ENCODE measurements around the gene EXOC6B. TPM values are rescaled to one million over a fixed set of nuclear protein-coding genes. Genes with fewer than 3 reads are reported as not detected.
A peak's percentile ranks its signal among the peaks of the same experiment; 100 is the strongest.

Gene EXOC6B
- total RNA-seq, 1 donor from 2014 or later: 32.2 TPM

DNA sequence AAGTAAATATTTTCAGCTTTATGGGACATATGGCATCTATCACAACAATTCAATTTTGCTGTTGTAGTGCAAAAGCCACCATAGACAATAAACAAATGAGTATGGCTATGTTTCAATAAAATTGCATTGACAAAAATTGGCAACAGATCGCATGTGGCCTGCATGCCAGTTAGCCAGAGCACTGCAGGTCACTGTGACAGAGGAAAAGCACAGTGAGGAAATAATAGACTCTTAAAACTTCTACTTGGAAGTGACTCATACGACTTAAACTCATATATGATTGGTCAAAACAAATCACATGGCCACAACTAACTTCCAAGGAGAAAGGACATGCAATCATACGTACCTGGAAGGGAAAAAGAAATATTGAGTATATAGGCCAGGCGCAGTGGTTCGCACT is 44.4 kb downstream of the EXOC6B start:
- H3K4me3 Mint-ChIP-seq (ENCODE audit: unreplicated experiment): no peak overlapping the region
- H3K27me3 Mint-ChIP-seq (ENCODE audit: low read depth): no peaks in the 10 kb centered on the region
- H3K36me3 Mint-ChIP-seq (ENCODE audit: low read depth): peaks cover 6% of the 10 kb centered on the region
- DNase-seq (ENCODE audit: low spot score): no peak
- H3K27ac Mint-ChIP-seq (ENCODE audit: unreplicated experiment): no peak overlapping the region
- TF ChIP-seq, protein P1, sequence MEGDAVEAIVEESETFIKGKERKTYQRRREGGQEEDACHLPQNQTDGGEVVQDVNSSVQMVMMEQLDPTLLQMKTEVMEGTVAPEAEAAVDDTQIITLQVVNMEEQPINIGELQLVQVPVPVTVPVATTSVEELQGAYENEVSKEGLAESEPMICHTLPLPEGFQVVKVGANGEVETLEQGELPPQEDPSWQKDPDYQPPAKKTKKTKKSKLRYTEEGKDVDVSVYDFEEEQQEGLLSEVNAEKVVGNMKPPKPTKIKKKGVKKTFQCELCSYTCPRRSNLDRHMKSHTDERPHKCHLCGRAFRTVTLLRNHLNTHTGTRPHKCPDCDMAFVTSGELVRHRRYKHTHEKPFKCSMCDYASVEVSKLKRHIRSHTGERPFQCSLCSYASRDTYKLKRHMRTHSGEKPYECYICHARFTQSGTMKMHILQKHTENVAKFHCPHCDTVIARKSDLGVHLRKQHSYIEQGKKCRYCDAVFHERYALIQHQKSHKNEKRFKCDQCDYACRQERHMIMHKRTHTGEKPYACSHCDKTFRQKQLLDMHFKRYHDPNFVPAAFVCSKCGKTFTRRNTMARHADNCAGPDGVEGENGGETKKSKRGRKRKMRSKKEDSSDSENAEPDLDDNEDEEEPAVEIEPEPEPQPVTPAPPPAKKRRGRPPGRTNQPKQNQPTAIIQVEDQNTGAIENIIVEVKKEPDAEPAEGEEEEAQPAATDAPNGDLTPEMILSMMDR (IDR thresholded peaks at IDR 0.05): no peak
- H3K9me3 Mint-ChIP-seq (ENCODE audit: low read depth): peaks cover 12% of the 10 kb centered on the region
- peaks cover 25% of the 10 kb centered on the region for H3K4me1 Mint-ChIP-seq (ENCODE audit: low read depth)

DNA sequence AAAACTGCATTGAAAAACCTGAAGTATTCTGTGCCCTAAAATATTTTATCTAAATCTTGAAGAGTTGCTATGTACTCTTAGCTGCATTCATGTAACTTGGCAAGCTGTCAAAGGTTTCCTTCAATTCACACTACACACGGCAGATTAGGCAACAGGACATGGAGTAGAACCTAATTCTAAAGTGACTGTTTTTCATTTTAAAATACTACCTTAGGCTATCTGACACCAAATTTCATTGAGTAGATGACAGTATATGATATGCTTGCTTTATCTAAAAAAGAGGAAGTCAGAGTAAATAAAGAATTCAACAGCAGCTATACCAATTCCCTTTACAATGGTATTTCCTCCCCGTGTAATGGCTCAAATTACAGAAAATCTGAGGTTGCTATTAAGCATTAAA is 45.4 kb downstream of the EXOC6B start:
- no peak for DNase-seq (ENCODE audit: low spot score)
- no peaks in the 10 kb centered on the region for H3K27me3 Mint-ChIP-seq (ENCODE audit: low read depth)
- no peak overlapping the region for H3K4me3 Mint-ChIP-seq (ENCODE audit: unreplicated experiment)
- H3K9me3 Mint-ChIP-seq (ENCODE audit: low read depth): peaks cover 12% of the 10 kb centered on the region
- peaks cover 22% of the 10 kb centered on the region for H3K4me1 Mint-ChIP-seq (ENCODE audit: low read depth)
- peaks cover 6% of the 10 kb centered on the region for H3K36me3 Mint-ChIP-seq (ENCODE audit: low read depth)
- TF ChIP-seq, protein P1 (IDR thresholded peaks at IDR 0.05): no peak
- no peak overlapping the region for H3K27ac Mint-ChIP-seq (ENCODE audit: unreplicated experiment)

- TF ChIP-seq, protein P1 (IDR thresholded peaks at IDR 0.05): no peak
- DNase-seq (ENCODE audit: low spot score): no peak
- Mint-ChIP-seq H3K4me1 (ENCODE audit: low read depth) (peaks cover 22% of the 10 kb centered on the region), H3K36me3 (ENCODE audit: low read depth) (peaks cover 6% of the 10 kb centered on the region), H3K27me3 (ENCODE audit: low read depth) (no peaks in the 10 kb centered on the region), H3K27ac (ENCODE audit: unreplicated experiment) (no peak overlapping the region), H3K9me3 (ENCODE audit: low read depth) (peaks cover 12% of the 10 kb centered on the region), H3K4me3 (ENCODE audit: unreplicated experiment) (no peak overlapping the region)
Observed at GRCh38 chr2:72779495-72779894, 46.3 kb downstream of the EXOC6B start.

DNA sequence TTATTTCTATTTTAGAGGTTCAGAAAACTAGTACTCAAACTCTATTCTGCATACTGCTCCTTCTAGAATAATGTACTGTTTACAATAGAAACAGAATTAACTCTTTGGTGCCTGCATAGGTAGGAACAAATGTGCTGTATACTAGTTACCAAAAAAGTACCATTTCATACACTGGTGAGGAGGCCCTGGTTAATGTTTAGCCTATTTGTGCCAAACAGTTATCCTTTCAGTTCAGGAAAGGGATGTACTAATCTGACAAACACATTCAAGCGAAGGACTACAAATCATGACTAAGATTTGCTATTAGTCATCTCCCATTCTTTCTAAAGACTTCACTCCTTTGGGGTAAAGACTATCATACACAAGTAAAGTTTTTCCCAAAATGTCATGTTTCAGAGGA is 47.4 kb downstream of the EXOC6B start:
- Mint-ChIP-seq H3K4me1 (ENCODE audit: low read depth) (peaks cover 22% of the 10 kb centered on the region), H3K9me3 (ENCODE audit: low read depth) (peaks cover 4% of the 10 kb centered on the region), H3K27ac (ENCODE audit: unreplicated experiment) (no peak overlapping the region), H3K4me3 (ENCODE audit: unreplicated experiment) (no peak overlapping the region), H3K27me3 (ENCODE audit: low read depth) (no peaks in the 10 kb centered on the region), H3K36me3 (ENCODE audit: low read depth) (no peaks in the 10 kb centered on the region)
- no peak for DNase-seq (ENCODE audit: low spot score)
- TF ChIP-seq, protein P1 (IDR thresholded peaks at IDR 0.05): no peak

DNA sequence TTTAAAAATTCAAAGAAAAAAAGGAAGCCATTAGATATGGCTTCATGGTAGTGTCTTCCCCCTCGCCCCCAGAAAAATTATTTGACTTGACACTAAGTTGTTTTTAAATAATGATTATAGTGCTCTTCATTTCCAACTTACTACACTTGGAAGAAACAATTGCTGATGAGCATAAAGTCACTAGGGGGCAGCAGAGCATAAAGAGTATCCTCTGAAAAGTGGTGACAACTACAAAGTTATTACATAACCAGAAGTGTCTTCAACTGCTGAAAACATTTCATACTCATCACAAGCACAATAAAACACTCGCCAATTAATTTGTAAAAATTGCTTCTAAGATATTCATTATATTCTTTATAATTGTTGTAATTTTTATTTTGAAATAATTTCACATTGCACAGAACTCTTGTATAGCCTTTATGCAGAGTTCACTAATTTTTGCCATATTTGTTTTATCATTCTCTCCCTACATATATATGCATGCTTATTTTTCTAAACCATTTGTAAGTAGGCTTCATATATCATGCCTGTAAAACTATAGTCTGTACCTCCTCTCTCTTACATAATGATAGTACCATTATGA is 54.9 kb downstream of the EXOC6B start:
- TF ChIP-seq, protein P1 (IDR thresholded peaks at IDR 0.05): peak; percentile 97
- no peaks in the 10 kb centered on the region for H3K27me3 Mint-ChIP-seq (ENCODE audit: low read depth)
- DNase-seq (ENCODE audit: low spot score): no peak
- no peaks in the 10 kb centered on the region for H3K4me1 Mint-ChIP-seq (ENCODE audit: low read depth)
- H3K36me3 Mint-ChIP-seq (ENCODE audit: low read depth): no peaks in the 10 kb centered on the region
- no peaks in the 10 kb centered on the region for H3K9me3 Mint-ChIP-seq (ENCODE audit: low read depth)
- H3K4me3 Mint-ChIP-seq (ENCODE audit: unreplicated experiment): no peak overlapping the region
- H3K27ac Mint-ChIP-seq (ENCODE audit: unreplicated experiment): no peak overlapping the region

Measured in chondrocyte (in vitro differentiated cells).